ENCODE data around the gene PCSK4.
"Not testable (repeated sequence)": the region's sequence is repeated elsewhere in the genome, so short reads cannot be mapped to it uniquely, and the experiment has no call there.

The PCSK4 gene

DNA sequence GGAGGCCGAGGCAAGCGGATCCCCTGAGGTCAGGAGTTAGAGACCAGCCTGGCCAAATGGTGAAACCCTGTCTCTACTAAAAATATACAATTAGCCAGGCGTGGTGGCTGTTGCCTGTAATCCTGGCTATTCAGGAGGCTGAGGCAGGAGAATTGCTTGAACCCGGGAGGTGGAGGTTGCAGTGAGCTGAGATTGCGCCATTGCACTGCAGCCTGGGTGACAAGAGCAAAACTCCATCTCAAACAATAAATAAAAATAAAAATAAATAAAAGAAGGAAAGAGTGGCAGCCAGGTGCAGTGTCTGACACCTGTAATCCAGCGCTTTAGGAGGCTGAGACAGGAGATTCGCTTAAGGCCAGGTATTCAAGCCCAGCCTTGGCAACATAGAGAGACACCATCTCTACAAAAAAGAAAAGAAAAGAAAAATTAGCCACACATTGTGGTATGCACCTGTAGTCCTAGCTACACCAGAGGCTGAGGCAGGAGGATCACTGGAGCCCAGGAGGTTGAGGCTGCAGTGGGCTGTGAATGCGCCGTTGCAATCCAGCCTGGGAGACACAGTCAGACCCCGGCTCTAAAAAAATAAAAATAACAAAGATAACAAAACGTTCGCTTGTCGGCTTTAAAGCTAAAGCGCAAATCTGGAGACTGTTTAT, 12.4 kb upstream of the PCSK4 start:
- no peak overlapping the region for H3K4me3 ChIP-seq (replicated peaks; ENCODE audit: low read depth, low read length)
- TF ChIP-seq, protein P1, sequence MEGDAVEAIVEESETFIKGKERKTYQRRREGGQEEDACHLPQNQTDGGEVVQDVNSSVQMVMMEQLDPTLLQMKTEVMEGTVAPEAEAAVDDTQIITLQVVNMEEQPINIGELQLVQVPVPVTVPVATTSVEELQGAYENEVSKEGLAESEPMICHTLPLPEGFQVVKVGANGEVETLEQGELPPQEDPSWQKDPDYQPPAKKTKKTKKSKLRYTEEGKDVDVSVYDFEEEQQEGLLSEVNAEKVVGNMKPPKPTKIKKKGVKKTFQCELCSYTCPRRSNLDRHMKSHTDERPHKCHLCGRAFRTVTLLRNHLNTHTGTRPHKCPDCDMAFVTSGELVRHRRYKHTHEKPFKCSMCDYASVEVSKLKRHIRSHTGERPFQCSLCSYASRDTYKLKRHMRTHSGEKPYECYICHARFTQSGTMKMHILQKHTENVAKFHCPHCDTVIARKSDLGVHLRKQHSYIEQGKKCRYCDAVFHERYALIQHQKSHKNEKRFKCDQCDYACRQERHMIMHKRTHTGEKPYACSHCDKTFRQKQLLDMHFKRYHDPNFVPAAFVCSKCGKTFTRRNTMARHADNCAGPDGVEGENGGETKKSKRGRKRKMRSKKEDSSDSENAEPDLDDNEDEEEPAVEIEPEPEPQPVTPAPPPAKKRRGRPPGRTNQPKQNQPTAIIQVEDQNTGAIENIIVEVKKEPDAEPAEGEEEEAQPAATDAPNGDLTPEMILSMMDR (IDR thresholded peaks at IDR 0.05; ENCODE audit: low read length, missing control alignments), result no peak

DNA sequence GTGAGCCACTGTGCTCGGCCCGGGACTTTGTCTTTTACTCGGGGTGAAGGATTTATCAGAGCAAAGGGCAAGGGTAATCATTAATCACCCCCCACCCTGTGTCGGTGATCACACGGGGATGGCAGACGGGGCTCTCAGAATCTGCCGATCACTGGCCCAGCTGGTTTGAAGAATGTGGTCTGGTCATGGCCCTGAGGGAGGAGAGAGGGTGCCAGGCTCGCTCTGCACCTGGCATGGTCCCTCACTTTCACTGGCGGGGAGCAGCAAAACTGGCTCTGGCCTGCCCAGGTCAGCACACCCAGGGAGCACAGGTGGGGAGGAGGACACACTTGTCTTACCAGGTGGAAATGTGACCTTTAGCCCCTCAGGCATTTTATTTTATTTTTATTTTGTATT, 11.0 kb upstream of the PCSK4 start:
- no peak for DNase-seq (ENCODE audit: low read depth)
- TF ChIP-seq, protein P1 (IDR thresholded peaks at IDR 0.05; ENCODE audit: low read length, missing control alignments), result no peak
- no peak overlapping the region for H3K4me3 ChIP-seq (replicated peaks; ENCODE audit: low read depth, low read length)

More for the DNA sequence above, 12.4 kb upstream of the PCSK4 start:
- no peak for DNase-seq (ENCODE audit: low read depth)

DNA sequence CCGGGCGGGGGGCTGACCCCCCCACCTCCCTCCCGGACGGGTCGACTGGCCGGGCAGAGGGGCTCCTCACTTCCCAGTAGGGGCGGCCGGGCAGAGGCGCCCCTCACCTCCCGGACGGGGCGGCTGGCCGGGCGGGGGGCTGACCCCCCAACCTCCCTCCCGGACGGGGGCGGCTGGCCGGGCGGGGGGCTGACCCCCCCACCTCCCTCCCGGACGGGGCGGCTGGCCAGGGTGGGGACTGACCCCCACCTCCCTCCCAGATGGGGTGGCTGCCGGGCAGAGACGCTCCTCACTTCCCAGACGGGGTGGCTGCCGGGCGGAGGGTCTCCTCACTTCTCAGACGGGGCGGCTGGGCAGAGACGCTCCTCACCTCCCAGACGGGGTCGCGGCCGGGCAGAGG, 9.1 kb upstream of the PCSK4 start:
- DNase-seq (ENCODE audit: low read depth); H3K4me3 ChIP-seq (replicated peaks; ENCODE audit: low read depth, low read length): not testable (repeated sequence)

DNA sequence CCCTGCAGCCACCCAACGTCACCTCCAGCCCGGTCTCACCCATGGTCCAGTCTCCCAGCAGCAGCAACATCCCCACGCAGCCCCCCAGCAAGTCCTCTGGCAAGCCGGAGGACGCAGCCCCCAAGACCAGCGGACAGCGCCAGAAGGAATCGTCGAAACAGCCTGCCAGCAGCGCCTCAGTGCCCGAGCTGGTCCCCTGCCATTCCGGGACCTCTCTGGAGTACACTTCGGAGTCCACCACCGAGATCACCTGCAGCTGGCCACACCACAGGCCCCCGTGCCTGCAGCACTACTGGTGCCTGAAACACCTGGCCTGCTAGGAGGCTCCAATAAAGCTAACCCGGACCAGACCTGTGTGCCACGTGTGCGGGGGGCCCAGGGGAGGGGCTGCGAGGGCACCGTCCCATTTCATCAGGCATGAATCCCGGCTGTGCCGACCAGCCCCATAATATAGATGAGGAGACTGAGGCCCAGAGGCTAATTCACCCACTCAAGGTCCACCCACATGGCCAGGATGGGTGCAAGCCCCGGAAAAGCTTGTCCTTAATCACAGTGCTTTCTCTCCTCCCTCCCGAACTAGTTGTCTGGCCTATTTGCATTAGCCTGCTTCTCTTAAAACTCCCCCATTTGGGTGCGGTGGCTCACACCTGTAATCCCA, 7.6 kb upstream of the PCSK4 start:
- H3K4me3 ChIP-seq (replicated peaks; ENCODE audit: low read depth, low read length), result no peak overlapping the region
- TF ChIP-seq, protein P1 (IDR thresholded peaks at IDR 0.05; ENCODE audit: low read length, missing control alignments), result no peak
- DNase-seq (ENCODE audit: low read depth), result no peak

DNA sequence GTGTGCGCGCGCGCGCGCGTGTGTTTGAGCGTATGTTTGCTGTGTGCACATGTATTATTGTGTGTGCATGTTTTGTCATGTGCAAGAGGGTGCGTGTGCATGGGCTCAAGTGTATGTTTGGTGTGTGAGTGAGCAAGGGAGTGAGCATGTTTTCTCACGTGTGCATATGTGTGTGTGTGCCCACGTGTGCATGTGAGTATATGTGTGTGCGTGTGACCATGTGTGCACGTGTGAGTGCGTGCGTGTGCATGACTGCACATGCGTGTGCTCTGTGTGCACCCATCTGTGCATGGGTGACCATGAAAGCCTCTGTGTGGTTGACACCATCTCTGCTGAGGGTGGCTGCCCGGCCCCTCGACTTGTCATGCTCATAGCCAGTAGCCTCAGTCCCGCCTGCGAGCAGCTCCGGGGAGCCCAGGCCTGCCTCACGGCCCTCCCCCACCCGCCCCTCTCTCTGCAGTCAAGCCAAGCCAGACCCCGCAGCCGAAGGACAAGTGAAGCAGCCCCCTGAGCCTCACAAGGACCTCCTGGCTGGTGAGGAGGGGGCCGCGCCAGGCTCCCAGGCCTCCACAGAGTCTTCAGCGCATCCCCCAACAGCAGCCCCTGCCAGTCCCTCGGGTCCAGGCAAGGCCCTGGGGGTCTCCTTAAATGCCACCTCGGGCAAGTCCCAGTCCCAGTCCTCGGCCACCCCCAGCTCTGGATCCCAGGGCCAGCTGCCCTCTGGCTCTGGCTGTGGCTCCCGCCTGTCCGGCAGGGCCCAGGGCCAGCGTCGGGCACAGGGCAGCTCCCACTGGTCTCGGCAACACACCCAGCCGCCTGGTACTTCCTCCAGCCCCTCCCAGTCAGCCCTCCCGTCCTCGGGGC, 6.8 kb upstream of the PCSK4 start:
- TF ChIP-seq, protein P1 (IDR thresholded peaks at IDR 0.05; ENCODE audit: low read length, missing control alignments), result no peak
- no peak overlapping the region for H3K4me3 ChIP-seq (replicated peaks; ENCODE audit: low read depth, low read length)
- no peak for DNase-seq (ENCODE audit: low read depth)

DNA sequence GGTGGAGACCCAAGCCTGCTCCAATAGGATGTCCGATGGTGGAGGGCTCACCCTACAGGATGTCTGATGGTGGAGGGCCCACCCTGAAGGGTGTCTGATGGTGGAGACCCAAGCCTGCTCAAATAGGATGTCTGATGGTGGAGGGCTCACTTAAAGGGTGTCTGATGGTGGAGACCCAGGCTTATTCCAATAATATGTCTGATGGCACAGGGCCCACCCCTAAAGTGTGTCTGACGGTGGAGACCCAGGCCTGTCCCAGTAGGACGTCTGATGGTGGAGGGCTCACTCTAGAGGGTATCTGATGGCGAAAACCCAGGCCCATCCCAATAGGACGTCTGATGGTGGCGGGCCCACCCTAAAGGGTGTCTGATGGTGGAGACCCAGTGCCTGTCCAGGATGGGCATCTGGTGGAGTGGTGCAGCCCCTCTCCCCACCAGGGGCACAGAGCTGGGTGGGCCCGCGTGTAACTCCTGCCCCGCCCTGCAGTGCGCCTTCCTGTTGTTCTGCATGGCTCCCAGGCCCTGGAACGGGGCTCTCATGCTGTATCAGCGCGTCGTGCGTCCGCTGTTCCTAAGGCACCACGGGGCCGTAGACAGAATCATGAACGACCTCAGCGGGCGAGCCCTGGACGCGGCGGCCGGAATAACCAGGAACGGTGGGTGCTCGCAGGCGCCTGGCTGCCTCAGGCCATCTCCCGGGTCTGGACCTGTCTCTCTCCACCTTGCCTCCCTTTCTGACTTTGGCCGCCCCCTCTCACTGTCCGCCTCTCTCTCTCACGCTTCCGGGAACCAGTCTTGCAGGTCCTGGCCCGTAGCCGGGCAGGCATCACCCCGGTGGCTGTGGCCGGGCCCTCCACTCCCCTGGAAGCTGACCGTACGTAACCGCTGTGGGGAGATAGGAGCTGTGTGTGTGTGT, 5.9 kb upstream of the PCSK4 start:
- TF ChIP-seq, protein P1 (IDR thresholded peaks at IDR 0.05; ENCODE audit: low read length, missing control alignments), result no peak
- no peak overlapping the region for H3K4me3 ChIP-seq (replicated peaks; ENCODE audit: low read depth, low read length)
- DNase-seq (ENCODE audit: low read depth), result no peak

Data from fibroblast of pulmonary artery (primary cell).